HepG2 (cell line): ENCODE results near the gene IFIT2. TPM values are rescaled to one million over a fixed set of nuclear protein-coding genes. Genes with fewer than 3 reads are reported as not detected.

Experiments
- polyA plus RNA-seq, 8 experiments: library from polyadenylated mRNA; depleted of rRNA in 3 of 8; stranded (reverse) in 7 of 8; unstranded in 1 of 8; fragments of >200 nt; fragmentation: Illumina TruSeq in 4 of 8; extraction: Trizol in 4 of 8; gene quantifications; 2 replicates each; pipeline versions ENCODE4 v1.2.1 to v1.2.3, GENCODE V29; 2011 to 2016; ENCODE audit warnings: low read depth in 4 of 8, missing spikeins in 1 of 8, mixed read lengths in 1 of 8; ENCODE audit not compliant: insufficient read depth in 1 of 8
- total RNA-seq, 5 experiments: library from RNA; depleted of rRNA; stranded (reverse); fragments of >200 nt; fragmentation: Illumina TruSeq; extraction: Trizol; gene quantifications; 2 replicates each; pipeline ENCODE4 v1.2.3, GENCODE V29; 2016; ENCODE audit warnings: low read depth in 1 of 5
- TF ChIP-seq, protein P1 (sequence below): sonication (generic); formaldehyde crosslinking; IDR thresholded peaks from 2 replicates; pipeline ENCODE4 v1.4.0; 2020; ENCODE audit warnings: low read depth, missing genetic modification reagents
- TF ChIP-seq, protein P2 (sequence below): sonication (generic); formaldehyde crosslinking; IDR thresholded peaks from 2 replicates; pipeline ENCODE4 v1.5.0; 2020; ENCODE audit warnings: missing genetic modification reagents
- TF ChIP-seq, protein P3 (sequence below): sonication (generic); formaldehyde crosslinking; IDR thresholded peaks from 2 replicates; pipeline ENCODE4 v1.8.1; 2022; ENCODE audit warnings: mild to moderate bottlenecking, missing genetic modification reagents
- TF ChIP-seq, protein P4 (sequence below): sonication (generic); formaldehyde crosslinking; IDR thresholded peaks from 2 replicates; pipeline ENCODE4 v1.4.0; 2020; ENCODE audit warnings: missing genetic modification reagents

The IFIT2 gene
- total and polyA plus RNA-seq, 2 of the 13 experiments (the other 11 are each of a cell fraction or from before 2014, with no cell fraction given), result 0.04 to 0.15 TPM

DNA sequence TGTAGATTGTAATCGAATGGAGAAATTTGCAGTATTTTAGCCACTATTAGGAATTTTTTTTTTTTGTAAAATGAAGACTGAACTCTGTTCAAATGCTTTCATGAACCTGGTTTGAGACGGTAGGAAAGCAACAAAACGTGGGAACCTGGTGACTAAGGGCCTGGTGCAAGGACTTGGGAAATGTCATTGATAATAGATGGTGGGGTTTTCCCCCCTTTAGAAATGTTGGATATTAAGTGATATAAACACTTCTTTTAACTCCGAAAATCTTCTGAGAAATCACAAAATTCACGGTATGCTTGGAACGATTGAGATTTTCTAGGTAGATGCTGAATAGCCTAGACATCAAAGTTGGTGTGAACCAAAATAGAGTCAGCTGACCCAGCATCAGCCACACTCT is 6.4 kb downstream of the IFIT2 start (continued):
- TF ChIP-seq, protein P1, sequence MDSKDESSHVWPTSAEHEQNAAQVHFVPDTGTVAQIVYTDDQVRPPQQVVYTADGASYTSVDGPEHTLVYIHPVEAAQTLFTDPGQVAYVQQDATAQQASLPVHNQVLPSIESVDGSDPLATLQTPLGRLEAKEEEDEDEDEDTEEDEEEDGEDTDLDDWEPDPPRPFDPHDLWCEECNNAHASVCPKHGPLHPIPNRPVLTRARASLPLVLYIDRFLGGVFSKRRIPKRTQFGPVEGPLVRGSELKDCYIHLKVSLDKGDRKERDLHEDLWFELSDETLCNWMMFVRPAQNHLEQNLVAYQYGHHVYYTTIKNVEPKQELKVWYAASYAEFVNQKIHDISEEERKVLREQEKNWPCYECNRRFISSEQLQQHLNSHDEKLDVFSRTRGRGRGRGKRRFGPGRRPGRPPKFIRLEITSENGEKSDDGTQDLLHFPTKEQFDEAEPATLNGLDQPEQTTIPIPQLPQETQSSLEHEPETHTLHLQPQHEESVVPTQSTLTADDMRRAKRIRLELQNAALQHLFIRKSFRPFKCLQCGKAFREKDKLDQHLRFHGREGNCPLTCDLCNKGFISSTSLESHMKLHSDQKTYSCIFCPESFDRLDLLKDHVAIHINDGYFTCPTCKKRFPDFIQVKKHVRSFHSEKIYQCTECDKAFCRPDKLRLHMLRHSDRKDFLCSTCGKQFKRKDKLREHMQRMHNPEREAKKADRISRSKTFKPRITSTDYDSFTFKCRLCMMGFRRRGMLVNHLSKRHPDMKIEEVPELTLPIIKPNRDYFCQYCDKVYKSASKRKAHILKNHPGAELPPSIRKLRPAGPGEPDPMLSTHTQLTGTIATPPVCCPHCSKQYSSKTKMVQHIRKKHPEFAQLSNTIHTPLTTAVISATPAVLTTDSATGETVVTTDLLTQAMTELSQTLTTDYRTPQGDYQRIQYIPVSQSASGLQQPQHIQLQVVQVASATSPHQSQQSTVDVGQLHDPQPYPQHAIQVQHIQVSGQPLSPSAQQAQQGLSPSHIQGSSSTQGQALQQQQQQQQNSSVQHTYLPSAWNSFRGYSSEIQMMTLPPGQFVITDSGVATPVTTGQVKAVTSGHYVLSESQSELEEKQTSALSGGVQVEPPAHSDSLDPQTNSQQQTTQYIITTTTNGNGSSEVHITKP (CRISPR knock-in tag), result no peak
- TF ChIP-seq, protein P2, sequence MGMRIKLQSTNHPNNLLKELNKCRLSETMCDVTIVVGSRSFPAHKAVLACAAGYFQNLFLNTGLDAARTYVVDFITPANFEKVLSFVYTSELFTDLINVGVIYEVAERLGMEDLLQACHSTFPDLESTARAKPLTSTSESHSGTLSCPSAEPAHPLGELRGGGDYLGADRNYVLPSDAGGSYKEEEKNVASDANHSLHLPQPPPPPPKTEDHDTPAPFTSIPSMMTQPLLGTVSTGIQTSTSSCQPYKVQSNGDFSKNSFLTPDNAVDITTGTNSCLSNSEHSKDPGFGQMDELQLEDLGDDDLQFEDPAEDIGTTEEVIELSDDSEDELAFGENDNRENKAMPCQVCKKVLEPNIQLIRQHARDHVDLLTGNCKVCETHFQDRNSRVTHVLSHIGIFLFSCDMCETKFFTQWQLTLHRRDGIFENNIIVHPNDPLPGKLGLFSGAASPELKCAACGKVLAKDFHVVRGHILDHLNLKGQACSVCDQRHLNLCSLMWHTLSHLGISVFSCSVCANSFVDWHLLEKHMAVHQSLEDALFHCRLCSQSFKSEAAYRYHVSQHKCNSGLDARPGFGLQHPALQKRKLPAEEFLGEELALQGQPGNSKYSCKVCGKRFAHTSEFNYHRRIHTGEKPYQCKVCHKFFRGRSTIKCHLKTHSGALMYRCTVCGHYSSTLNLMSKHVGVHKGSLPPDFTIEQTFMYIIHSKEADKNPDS (CRISPR knock-in tag), result no peak
- TF ChIP-seq, protein P3, sequence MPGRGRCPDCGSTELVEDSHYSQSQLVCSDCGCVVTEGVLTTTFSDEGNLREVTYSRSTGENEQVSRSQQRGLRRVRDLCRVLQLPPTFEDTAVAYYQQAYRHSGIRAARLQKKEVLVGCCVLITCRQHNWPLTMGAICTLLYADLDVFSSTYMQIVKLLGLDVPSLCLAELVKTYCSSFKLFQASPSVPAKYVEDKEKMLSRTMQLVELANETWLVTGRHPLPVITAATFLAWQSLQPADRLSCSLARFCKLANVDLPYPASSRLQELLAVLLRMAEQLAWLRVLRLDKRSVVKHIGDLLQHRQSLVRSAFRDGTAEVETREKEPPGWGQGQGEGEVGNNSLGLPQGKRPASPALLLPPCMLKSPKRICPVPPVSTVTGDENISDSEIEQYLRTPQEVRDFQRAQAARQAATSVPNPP (CRISPR knock-in tag), result no peak
- TF ChIP-seq, protein P4, sequence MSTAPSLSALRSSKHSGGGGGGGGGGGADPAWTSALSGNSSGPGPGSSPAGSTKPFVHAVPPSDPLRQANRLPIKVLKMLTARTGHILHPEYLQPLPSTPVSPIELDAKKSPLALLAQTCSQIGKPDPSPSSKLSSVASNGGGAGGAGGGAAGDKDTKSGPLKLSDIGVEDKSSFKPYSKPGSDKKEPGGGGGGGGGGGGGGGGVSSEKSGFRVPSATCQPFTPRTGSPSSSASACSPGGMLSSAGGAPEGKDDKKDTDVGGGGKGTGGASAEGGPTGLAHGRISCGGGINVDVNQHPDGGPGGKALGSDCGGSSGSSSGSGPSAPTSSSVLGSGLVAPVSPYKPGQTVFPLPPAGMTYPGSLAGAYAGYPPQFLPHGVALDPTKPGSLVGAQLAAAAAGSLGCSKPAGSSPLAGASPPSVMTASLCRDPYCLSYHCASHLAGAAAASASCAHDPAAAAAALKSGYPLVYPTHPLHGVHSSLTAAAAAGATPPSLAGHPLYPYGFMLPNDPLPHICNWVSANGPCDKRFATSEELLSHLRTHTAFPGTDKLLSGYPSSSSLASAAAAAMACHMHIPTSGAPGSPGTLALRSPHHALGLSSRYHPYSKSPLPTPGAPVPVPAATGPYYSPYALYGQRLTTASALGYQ, result no peak
